ENCODE measurements around the gene C3orf20.

Gene C3orf20

GRCh38 chr3:14761121-14761672, 86.3 kb downstream of the C3orf20 start:
- ChIA-PET CTCF (no interaction called here), POLR2A (no interaction called here)
- no peak overlapping the region for H3K4me3 ChIP-seq (ENCODE audit: low read depth, low read length)
- DNase-seq (ENCODE audit: low read depth, low spot score), result no peak
- no peak for TF ChIP-seq CTCF (IDR thresholded peaks at IDR 0.05; ENCODE audit: insufficient read depth, low read length, missing control alignments)

- ChIA-PET POLR2A (no interaction called here), CTCF (no interaction called here)
Observed at GRCh38 chr3:14761866-14762265, 86.9 kb downstream of the C3orf20 start.

GRCh38 chr3:14762701-14763100, 87.8 kb downstream of the C3orf20 start:
- no peak overlapping the region for H3K4me3 ChIP-seq (ENCODE audit: low read depth, low read length)
- TF ChIP-seq CTCF (IDR thresholded peaks at IDR 0.05; ENCODE audit: insufficient read depth, low read length, missing control alignments), result no peak
- POLR2A ChIA-PET, result no interaction called here
- CTCF ChIA-PET, result no interaction called here
- DNase-seq (ENCODE audit: low read depth, low spot score), result no peak

More at GRCh38 chr3:14761866-14762265, 86.9 kb downstream of the C3orf20 start:
- no peak for DNase-seq (ENCODE audit: low read depth, low spot score)
- TF ChIP-seq CTCF (IDR thresholded peaks at IDR 0.05; ENCODE audit: insufficient read depth, low read length, missing control alignments), result no peak
- no peak overlapping the region for H3K4me3 ChIP-seq (ENCODE audit: low read depth, low read length)

GRCh38 chr3:14764331-14765059, 89.6 kb downstream of the C3orf20 start:
- no peak overlapping the region for H3K4me3 ChIP-seq (ENCODE audit: low read depth, low read length)
- CTCF ChIA-PET, result no interaction called here
- DNase-seq (ENCODE audit: low read depth, low spot score), result no peak
- TF ChIP-seq CTCF (IDR thresholded peaks at IDR 0.05; ENCODE audit: insufficient read depth, low read length, missing control alignments), result no peak
- POLR2A ChIA-PET, result no interaction called here

GRCh38 chr3:14765060-14765400, 90.1 kb downstream of the C3orf20 start:
- CTCF ChIA-PET, result no interaction called here
- no peak overlapping the region for H3K4me3 ChIP-seq (ENCODE audit: low read depth, low read length)
- TF ChIP-seq CTCF (IDR thresholded peaks at IDR 0.05; ENCODE audit: insufficient read depth, low read length, missing control alignments), result no peak
- DNase-seq (ENCODE audit: low read depth, low spot score), result no peak
- POLR2A ChIA-PET, result no interaction called here

GRCh38 chr3:14765576-14766427, 90.9 kb downstream of the C3orf20 start:
- H3K4me3 ChIP-seq (ENCODE audit: low read depth, low read length), result no peak overlapping the region
- no peak for DNase-seq (ENCODE audit: low read depth, low spot score)
- ChIA-PET POLR2A (no interaction called here), CTCF (no interaction called here)
- TF ChIP-seq CTCF (IDR thresholded peaks at IDR 0.05; ENCODE audit: insufficient read depth, low read length, missing control alignments), result no peak
